ENCODE results near the gene NPM1. TPM values are rescaled to one million over a fixed set of nuclear protein-coding genes. Genes with fewer than 3 reads are reported as not detected.
A peak's percentile ranks its signal among the peaks of the same experiment; 100 is the strongest.

NPM1 gene
- total and polyA plus RNA-seq, 2 of the 13 experiments (the other 11 are each of a cell fraction or from before 2014, with no cell fraction given): 2,047 to 3,353 TPM

GRCh38 chr5:171437286-171437821, 49.7 kb downstream of the NPM1 start (continued):
- peak; percentile 48 for TF ChIP-seq ZNF687 (CRISPR knock-in tag; IDR thresholded peaks at IDR 0.05)
- peak; percentile 36; the same call in 1 of the 2 replicates for TF ChIP-seq ZFX (CRISPR knock-in tag; IDR thresholded peaks at IDR 0.05; ENCODE audit: low read depth)
- no peak for TF ChIP-seq ZNF768 (CRISPR knock-in tag; IDR thresholded peaks at IDR 0.05)
- TF ChIP-seq HMG20B (CRISPR knock-in tag; conservative IDR thresholded peaks at IDR 0.05): no peak
- no peak for TF ChIP-seq PHF5A (CRISPR knock-in tag; IDR thresholded peaks at IDR 0.05; ENCODE audit: low read depth, unreplicated experiment)
- no peak for TF ChIP-seq SP5 (CRISPR knock-in tag; IDR thresholded peaks at IDR 0.05; ENCODE audit: borderline replicate concordance, low read depth)
- TF ChIP-seq SMC3 (IDR thresholded peaks at IDR 0.05; ENCODE audit: low read length): no peak

GRCh38 chr5:171438738-171439137, 51.1 kb downstream of the NPM1 start:
- TF ChIP-seq ZNF580 (CRISPR knock-in tag; IDR thresholded peaks at IDR 0.05; ENCODE audit: borderline replicate concordance, low read depth): no peak
- TF ChIP-seq REL (CRISPR knock-in tag; conservative IDR thresholded peaks at IDR 0.05): no peak
- no peak for TF ChIP-seq ZNF562 (CRISPR knock-in tag; IDR thresholded peaks at IDR 0.05; ENCODE audit: borderline replicate concordance)
- TF ChIP-seq ZNF616 (CRISPR knock-in tag; IDR thresholded peaks at IDR 0.05; ENCODE audit: low read depth): no peak
- no peak for TF ChIP-seq ZNF672 (CRISPR knock-in tag; IDR thresholded peaks at IDR 0.05)
- TF ChIP-seq ZNF30 (CRISPR knock-in tag; IDR thresholded peaks at IDR 0.05): no peak
- no peak for TF ChIP-seq ZNF264 (CRISPR knock-in tag; IDR thresholded peaks at IDR 0.05)
- TF ChIP-seq SRF (IDR thresholded peaks at IDR 0.05; ENCODE audit: low read depth, low read length): no peak
- Histone ChIP-seq H3K9ac (ENCODE audit: insufficient read depth, low read depth, low read length) (no peak overlapping the region), H3K9me3 (ENCODE audit: low read length) (no peaks in the 10 kb centered on the region), H3K79me2 (ENCODE audit: insufficient read depth, low read length) (no peaks in the 10 kb centered on the region), H3K36me3 (replicated peaks in 1 of 2; ENCODE audit: control insufficient read depth in 1 of 2, insufficient read depth in 2 of 2, low read length in 2 of 2) (no peaks in the 10 kb centered on the region), H2AFZ (ENCODE audit: low read length) (no peak overlapping the region), H3K27ac (ENCODE audit: extremely low read length, insufficient read depth, low read length) (no peak overlapping the region), H3K4me3 (replicated peaks in 1 of 3; ENCODE audit: insufficient read depth in 1 of 3, low read depth in 2 of 3, low read length in 3 of 3) (no peak overlapping the region), H3K4me2 (ENCODE audit: low read depth, low read length) (no peak overlapping the region), H3K4me1 (ENCODE audit: insufficient read depth, low read length) (peaks cover 14% of the 10 kb centered on the region), H3K27me3 (ENCODE audit: control insufficient read depth in 1 of 2, insufficient read depth in 2 of 2, low read length in 2 of 2) (peaks cover 0 to 20% of the 10 kb centered on the region in 2 experiments; a peak in 2 of 5 replicates), H4K20me1 (ENCODE audit: insufficient read depth, low read length) (no peaks in the 10 kb centered on the region)
- WGBS (ENCODE audit: low lambda C conversion rate): 43% methylated on average over 1 of the region's 4 CpGs
- in situ Hi-C loops (cut with HindIII; ENCODE audit: extremely low pct_ligation_motif_present, low pct_unique_long_range_greater_than_20kb) (no loop called here), intact Hi-C loops (cut with micrococcal nuclease; ENCODE audit: unreplicated experiment) (no loop called here)
- ChIA-PET CTCF (ENCODE audit: low intra/inter-chr PET ratio, low total read pairs) (no interaction called here), POLR2A (no interaction called here)
- FAIRE-seq: no peak
- no peak for DNase-seq (ENCODE audit: low spot score)
- no peak for ATAC-seq
- no TSS peak for BruUV-seq (replicated peaks)

Data from HepG2 (cell line).